ENCODE measurements around the gene THSD4. TPM values are rescaled to one million over a fixed set of nuclear protein-coding genes. Genes with fewer than 3 reads are reported as not detected.

THSD4 gene
- total RNA-seq, 4 donors from 2014 or later, result 39.4 to 232 (median 127) TPM

DNA sequence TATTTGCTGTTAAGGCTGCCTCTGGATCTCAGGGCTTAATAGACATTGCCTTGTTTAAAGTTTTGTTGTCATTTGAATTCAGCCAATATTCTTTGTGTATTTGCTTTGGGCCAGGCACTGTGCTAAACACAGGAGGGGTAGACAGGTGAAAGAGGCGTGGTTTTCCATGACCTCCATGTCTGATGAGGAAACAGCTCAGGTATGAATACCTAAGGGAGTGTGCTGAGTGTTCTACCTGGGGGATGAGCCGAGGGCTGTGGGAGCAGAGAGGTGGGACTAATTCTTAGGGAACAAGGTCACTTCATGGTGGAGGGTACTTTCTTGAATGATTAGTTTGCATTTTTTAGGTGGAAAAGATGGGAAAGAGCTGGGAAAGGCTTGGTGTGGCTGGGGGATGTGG is 108.2 kb downstream of the THSD4 start:
- Histone ChIP-seq H3K9me3 (no peaks in the 10 kb centered on the region), H3K27ac (peak overlapping the region in 3 of 4 donors; percentile 0 to 48 (median 13)), H3K36me3 (no peaks in the 10 kb centered on the region), H3K4me3 (no peak overlapping the region), H3K4me1 (peaks cover 0 to 42% (median 15%) of the 10 kb centered on the region in 3 donors), H3K27me3 (no peaks in the 10 kb centered on the region)
- TF ChIP-seq, protein P1, sequence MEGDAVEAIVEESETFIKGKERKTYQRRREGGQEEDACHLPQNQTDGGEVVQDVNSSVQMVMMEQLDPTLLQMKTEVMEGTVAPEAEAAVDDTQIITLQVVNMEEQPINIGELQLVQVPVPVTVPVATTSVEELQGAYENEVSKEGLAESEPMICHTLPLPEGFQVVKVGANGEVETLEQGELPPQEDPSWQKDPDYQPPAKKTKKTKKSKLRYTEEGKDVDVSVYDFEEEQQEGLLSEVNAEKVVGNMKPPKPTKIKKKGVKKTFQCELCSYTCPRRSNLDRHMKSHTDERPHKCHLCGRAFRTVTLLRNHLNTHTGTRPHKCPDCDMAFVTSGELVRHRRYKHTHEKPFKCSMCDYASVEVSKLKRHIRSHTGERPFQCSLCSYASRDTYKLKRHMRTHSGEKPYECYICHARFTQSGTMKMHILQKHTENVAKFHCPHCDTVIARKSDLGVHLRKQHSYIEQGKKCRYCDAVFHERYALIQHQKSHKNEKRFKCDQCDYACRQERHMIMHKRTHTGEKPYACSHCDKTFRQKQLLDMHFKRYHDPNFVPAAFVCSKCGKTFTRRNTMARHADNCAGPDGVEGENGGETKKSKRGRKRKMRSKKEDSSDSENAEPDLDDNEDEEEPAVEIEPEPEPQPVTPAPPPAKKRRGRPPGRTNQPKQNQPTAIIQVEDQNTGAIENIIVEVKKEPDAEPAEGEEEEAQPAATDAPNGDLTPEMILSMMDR (IDR thresholded peaks at IDR 0.05), result no peak
- TF ChIP-seq POLR2A (IDR thresholded peaks at IDR 0.05), result no peak
- DNase-seq, result no peak
- intact Hi-C loops (cut with DNase I), result no loop called here
- WGBS, 2 donors, result 56 to 79% methylated on average over 2 of the region's 2 CpGs

DNA sequence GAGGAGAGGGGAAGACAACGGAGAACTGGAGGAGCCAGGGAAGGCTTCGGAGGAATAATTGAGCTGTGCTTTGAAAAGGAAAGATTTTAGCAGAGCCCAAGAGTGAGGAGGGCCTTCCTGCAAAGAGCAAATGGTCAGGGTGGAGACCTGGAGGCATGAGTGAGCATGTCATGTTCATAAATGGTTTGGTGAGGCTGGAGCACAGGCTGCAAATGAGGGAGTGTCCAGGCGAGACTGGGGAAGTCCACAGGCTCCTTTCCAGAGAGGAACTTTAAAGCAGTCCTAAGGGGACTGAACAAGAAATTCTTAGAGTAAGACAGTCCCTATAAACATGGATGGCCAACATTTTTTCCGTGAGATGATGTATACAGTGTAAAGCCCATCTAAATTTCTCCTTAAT is 108.8 kb downstream of the THSD4 start:
- Histone ChIP-seq H3K36me3 (no peaks in the 10 kb centered on the region), H3K27me3 (no peaks in the 10 kb centered on the region), H3K9me3 (no peaks in the 10 kb centered on the region), H3K4me1 (peaks cover 0 to 37% (median 15%) of the 10 kb centered on the region in 3 donors), H3K27ac (peak overlapping the region in 1 of 4 donors; percentile 13), H3K4me3 (no peak overlapping the region)
- WGBS, 2 donors, result 62 to 78% methylated on average over 4 of the region's 4 CpGs
- no peak for TF ChIP-seq POLR2A (IDR thresholded peaks at IDR 0.05)
- TF ChIP-seq, protein P1 (IDR thresholded peaks at IDR 0.05), result no peak
- intact Hi-C loops (cut with DNase I), result no loop called here
- no peak for DNase-seq

DNA sequence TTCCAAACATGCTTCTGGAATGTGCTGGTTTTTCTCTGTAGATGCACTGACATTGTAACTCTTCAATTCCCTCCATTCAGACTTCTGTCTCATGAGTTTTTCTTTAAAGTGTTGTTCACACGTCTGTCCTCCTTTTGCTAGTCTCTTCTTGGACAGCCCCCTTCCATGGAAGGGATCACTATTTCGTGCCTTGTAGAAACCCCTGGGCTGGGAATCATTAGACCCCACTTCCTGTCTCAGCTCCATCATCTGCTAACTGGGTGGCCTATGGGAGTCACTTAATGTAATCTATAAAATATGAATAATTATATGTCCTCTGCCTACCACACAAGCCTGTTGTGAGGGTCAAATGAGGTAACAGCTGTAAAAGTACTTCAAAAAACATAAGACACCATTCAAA is 110.6 kb downstream of the THSD4 start:
- intact Hi-C loops (cut with DNase I), result no loop called here

DNA sequence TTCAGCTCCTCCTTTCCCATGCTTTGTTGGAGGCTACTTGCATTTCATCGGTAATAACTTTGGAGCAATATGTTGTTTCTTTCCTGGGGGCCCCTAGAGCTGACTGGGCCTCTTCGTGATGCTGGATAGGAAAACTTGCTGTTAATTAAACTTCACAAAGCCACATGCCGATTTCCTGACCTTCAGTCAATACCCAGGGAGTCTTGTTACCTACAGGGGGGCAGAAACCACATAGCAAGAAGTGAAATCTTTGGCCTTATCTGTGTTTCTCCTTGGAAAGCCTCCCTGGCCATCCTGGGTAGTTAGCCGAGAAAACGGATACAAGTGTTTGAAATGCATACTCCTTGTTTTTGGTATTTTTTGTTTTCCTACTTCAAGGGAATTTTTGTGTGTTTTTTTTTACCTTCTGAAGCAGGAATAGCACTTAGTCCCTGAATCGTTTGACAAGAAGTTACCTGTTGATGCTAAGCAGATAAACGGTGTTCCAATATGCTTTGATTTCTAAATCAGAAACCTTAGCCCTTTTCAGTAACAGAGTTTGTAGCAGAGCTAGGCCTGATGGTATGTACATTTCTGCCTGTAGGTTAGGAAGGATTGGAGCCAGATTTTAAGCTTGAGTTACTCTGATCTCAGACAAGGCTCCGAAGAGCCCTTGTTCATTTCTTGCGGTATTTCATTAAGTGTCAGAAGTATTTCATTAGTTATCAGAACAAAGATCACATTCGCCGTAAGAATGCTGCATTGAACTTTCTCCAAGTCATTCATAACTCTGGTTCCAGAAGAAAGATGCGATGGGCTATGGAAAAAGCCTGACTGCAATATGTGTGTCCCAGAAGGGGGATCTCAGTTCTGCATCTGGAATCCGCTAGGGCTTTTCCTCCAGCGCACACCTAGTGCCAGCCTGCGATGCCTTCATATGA is 111.5 kb downstream of the THSD4 start:
- no peaks in the 10 kb centered on the region for H3K9me3 ChIP-seq
- H3K27me3 ChIP-seq, result no peaks in the 10 kb centered on the region
- H3K27ac ChIP-seq, result no peak overlapping the region
- whole genome bisulfite sequencing, 2 donors, result 80 to 83% methylated on average over 15 of the region's 15 CpGs
- TF ChIP-seq POLR2A (IDR thresholded peaks at IDR 0.05), result no peak
- TF ChIP-seq, protein P1 (IDR thresholded peaks at IDR 0.05), result no peak
- H3K36me3 ChIP-seq, result no peaks in the 10 kb centered on the region
- intact Hi-C loops (cut with DNase I), result no loop called here
- no peak for DNase-seq
- H3K4me1 ChIP-seq, result peaks cover 0 to 24% (median 7%) of the 10 kb centered on the region in 3 donors
- no peak overlapping the region for H3K4me3 ChIP-seq

More for the DNA sequence above, 110.6 kb downstream of the THSD4 start:
- WGBS, 2 donors, result 75 to 81% methylated on average over 2 of the region's 2 CpGs
- Histone ChIP-seq H3K36me3 (no peaks in the 10 kb centered on the region), H3K4me3 (no peak overlapping the region), H3K4me1 (peaks cover 0 to 24% (median 7%) of the 10 kb centered on the region in 3 donors), H3K27me3 (no peaks in the 10 kb centered on the region), H3K27ac (no peak overlapping the region), H3K9me3 (no peaks in the 10 kb centered on the region)
- TF ChIP-seq, protein P1 (IDR thresholded peaks at IDR 0.05), result no peak
- no peak for TF ChIP-seq POLR2A (IDR thresholded peaks at IDR 0.05)
- DNase-seq, result no peak

DNA sequence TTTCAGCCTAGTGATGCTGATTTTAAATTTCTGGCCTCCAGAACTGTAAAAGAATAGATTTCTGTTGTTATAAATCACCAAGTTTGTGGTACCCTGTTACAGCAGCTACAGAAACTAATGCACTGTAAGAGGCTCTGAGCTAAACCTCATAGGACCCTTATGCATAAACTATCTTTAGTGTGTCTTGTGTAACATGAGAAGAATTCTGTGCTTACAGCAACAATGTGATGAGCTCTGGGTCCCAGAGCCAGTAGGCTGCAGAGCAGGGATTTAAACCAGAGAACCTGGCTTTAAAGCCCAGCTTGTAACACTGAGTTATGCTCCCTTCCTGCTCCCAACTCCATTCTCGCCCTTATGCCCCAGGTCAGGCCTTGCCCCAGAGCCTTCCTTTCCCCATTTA is 113.1 kb downstream of the THSD4 start:
- no peak overlapping the region for H3K4me3 ChIP-seq
- no peaks in the 10 kb centered on the region for H3K36me3 ChIP-seq
- no peak overlapping the region for H3K27ac ChIP-seq
- intact Hi-C loops (cut with DNase I), result no loop called here
- DNase-seq, result no peak
- TF ChIP-seq POLR2A (IDR thresholded peaks at IDR 0.05), result no peak
- TF ChIP-seq, protein P1 (IDR thresholded peaks at IDR 0.05), result no peak
- no peaks in the 10 kb centered on the region for H3K9me3 ChIP-seq
- no peaks in the 10 kb centered on the region for H3K27me3 ChIP-seq
- H3K4me1 ChIP-seq, result peaks cover 0 to 13% (median 5%) of the 10 kb centered on the region in 3 donors
- 67 to 85% methylated on average over 1 of the region's 1 CpG for WGBS, 2 donors
